MCF 10A (cell line): ENCODE measurements around the gene UMODL1. TPM values are rescaled to one million over a fixed set of nuclear protein-coding genes. Genes with fewer than 3 reads are reported as not detected.

Experiments
- BruUV-seq: library from RNA; stranded (reverse); fragments of 400-500 nt; replicated peaks from 2 replicates; lab custom pipeline; 2021; lab: Mats Ljungman, UMichigan
- CTCF ChIA-PET: fragments of 300-600 bp; sonication (Branson Sonifier 250); formaldehyde crosslinking; extraction: SDS; loops from one replicate; lab custom pipeline; 2021; ENCODE audit warnings: antibody characterized with exemption, inconsistent platforms; lab: Yijun Ruan, JAX
- POLR2A ChIA-PET: fragments of 300-600, 350-650 bp; sonication (Branson Sonifier 250); formaldehyde crosslinking; extraction: SDS; loops from one replicate; lab custom pipeline; 2020; ENCODE audit warnings: antibody characterized with exemption, inconsistent platforms; lab: Yijun Ruan, JAX
- DNase-seq: peaks from one replicate; pipeline ENCODE4 v3.0.0-alpha.2; 2018; ENCODE audit not compliant: unreplicated experiment
- H3K27ac Mint-ChIP-seq: one replicate; pipeline ENCODE4 v1.8.0; 2022; ENCODE audit warnings: mild to moderate bottlenecking, low read depth, mixed read lengths; ENCODE audit not compliant: unreplicated experiment
- H3K27me3 Mint-ChIP-seq: one replicate; pipeline ENCODE4 v1.8.0; 2022; ENCODE audit warnings: mixed read lengths; ENCODE audit not compliant: insufficient read depth, unreplicated experiment
- H3K36me3 Mint-ChIP-seq: one replicate; pipeline ENCODE4 v1.8.0; 2022; ENCODE audit warnings: mild to moderate bottlenecking, moderate library complexity, mixed read lengths; ENCODE audit not compliant: insufficient read depth, unreplicated experiment
- H3K4me1 Mint-ChIP-seq: one replicate; pipeline ENCODE4 v1.8.0; 2022; ENCODE audit warnings: mixed read lengths; ENCODE audit not compliant: insufficient read depth, unreplicated experiment
- H3K4me3 Mint-ChIP-seq: one replicate; pipeline ENCODE4 v1.8.0; 2022; ENCODE audit warnings: mild to moderate bottlenecking, moderate library complexity, mixed read lengths; ENCODE audit not compliant: unreplicated experiment
- H3K9me3 Mint-ChIP-seq: one replicate; pipeline ENCODE4 v1.8.0; 2022; ENCODE audit warnings: mixed read lengths; ENCODE audit not compliant: unreplicated experiment
- intact Hi-C: fragments of 100-400 bp; cut with micrococcal nuclease; formaldehyde crosslinking; loops from 2 replicates; pipeline ENCODE4 v1.14.1; 2022
- total RNA-seq: library from RNA; stranded (reverse); gene quantifications from 2 replicates; pipeline ENCODE4 v1.2.3, GENCODE V29; 2022
- TF ChIP-seq, protein P1 (sequence below): fragments of 200-600 bp; IDR thresholded peaks from one replicate; pipeline ENCODE4 v1.8.0; 2022; ENCODE audit warnings: antibody characterized with exemption, mild to moderate bottlenecking; ENCODE audit not compliant: unreplicated experiment

Gene UMODL1
- total RNA-seq, 1 experiment from 2014 or later: not detected

DNA sequence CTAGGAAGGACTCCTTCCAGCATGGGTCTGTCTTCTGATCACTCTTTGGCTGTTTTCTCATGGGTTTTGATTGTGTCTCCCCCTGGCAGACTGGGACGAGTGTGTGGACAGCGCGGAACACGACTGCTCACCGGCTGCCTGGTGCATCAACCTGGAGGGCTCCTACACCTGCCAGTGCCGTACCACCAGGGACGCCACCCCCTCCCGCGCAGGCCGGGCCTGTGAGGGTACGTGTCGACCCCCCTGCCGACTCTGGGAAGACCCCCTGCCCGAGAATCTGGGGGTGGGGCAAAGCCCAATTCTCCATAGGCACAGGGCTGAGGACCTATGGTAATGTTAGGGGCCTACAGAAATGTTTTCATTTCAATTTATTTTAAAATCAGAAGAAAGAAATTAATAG, 38.4 kb downstream of the UMODL1 start:
- peaks cover 12% of the 10 kb centered on the region for H3K4me1 Mint-ChIP-seq
- ChIA-PET POLR2A (no interaction called here), CTCF (interaction anchor here (2.6 to 2.9 kb wide), 3 partner anchors 8 to 24 kb away, joined by 10 to 28 read pairs (median 17); no protein-coding TSS in a partner anchor)
- H3K4me3 Mint-ChIP-seq: no peak overlapping the region
- H3K27me3 Mint-ChIP-seq: peaks cover 16% of the 10 kb centered on the region
- no peak overlapping the region for H3K27ac Mint-ChIP-seq
- intact Hi-C loops: no loop called here
- TF ChIP-seq, protein P1, sequence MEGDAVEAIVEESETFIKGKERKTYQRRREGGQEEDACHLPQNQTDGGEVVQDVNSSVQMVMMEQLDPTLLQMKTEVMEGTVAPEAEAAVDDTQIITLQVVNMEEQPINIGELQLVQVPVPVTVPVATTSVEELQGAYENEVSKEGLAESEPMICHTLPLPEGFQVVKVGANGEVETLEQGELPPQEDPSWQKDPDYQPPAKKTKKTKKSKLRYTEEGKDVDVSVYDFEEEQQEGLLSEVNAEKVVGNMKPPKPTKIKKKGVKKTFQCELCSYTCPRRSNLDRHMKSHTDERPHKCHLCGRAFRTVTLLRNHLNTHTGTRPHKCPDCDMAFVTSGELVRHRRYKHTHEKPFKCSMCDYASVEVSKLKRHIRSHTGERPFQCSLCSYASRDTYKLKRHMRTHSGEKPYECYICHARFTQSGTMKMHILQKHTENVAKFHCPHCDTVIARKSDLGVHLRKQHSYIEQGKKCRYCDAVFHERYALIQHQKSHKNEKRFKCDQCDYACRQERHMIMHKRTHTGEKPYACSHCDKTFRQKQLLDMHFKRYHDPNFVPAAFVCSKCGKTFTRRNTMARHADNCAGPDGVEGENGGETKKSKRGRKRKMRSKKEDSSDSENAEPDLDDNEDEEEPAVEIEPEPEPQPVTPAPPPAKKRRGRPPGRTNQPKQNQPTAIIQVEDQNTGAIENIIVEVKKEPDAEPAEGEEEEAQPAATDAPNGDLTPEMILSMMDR: no peak
- no peaks in the 10 kb centered on the region for H3K36me3 Mint-ChIP-seq
- BruUV-seq: no TSS peak
- H3K9me3 Mint-ChIP-seq: no peaks in the 10 kb centered on the region
- DNase-seq: no peak

DNA sequence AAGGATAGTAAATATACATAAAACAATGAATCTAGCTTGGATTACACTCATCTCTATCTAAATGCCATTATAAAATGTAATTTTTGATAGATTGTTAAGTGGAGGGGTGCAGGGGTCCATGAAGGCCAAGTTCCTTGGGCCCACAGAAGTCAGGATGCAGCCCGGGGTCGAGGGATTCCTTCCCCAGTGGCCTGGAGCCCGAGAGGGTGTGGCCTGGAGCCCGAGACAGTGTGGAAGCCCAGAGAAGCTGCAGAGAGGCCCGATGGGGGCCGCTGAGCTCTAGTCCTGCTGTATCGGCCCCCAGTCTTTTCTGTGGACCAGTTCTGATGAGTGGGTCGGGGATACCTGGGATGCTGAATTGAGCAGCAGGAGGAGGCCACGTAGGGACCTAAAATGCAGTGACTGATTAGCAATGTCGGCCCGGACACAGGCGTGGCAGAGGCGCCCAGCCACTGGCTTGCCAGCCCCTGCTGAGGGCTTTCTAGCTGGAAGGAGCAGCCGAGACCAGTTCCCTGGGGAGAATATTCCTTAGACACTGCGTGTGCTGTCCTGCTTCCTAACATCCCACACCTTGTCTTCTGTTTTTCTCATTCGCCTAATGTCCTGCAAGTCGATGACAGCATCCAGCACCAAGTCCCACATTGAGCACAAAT, 38.9 kb downstream of the UMODL1 start:
- Mint-ChIP-seq H3K36me3 (no peaks in the 10 kb centered on the region), H3K4me3 (no peak overlapping the region), H3K4me1 (peaks cover 15% of the 10 kb centered on the region), H3K27ac (no peak overlapping the region), H3K27me3 (peaks cover 16% of the 10 kb centered on the region), H3K9me3 (no peaks in the 10 kb centered on the region)
- BruUV-seq: no TSS peak
- TF ChIP-seq, protein P1: no peak
- intact Hi-C loops: loop anchor here (10.0 kb wide), 1 partner anchor 825 kb away; no protein-coding TSS in a partner anchor
- no peak for DNase-seq
- ChIA-PET POLR2A (no interaction called here), CTCF (interaction anchor here (2.9 kb wide), 1 partner anchor 8 kb away, joined by 17 read pairs; no protein-coding TSS in a partner anchor)

DNA sequence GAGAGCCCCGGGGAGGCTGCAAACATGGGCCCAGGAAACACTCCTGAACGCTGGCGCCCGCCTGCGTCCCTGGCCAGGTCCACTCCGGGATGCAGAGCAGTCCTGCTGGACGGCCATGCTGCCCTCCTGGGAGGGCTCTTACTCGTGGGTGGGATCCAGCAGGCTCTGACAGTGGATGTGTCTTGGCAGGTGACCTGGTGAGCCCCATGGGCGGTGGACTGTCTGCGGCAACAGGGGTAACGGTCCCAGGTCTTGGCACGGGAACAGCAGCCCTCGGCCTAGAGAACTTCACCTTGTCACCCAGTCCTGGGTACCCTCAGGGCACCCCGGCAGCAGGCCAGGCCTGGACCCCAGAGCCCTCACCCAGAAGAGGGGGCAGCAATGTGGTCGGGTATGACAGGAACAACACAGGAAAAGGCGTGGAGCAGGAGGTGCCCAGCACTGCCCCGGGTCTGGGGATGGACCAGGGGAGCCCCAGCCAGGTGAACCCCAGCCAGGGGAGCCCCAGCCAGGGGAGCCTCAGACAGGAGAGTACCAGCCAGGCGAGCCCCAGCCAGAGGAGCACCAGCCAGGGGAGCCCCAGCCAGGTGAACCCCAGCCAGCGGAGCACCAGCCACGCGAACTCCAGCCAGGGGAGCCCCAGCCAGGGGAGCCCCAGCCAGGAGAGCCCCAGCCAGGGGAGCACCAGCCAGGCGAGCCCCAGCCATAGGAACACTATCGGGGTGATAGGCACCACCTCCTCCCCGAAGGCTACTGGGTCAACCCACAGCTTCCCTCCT, 39.8 kb downstream of the UMODL1 start:
- Mint-ChIP-seq H3K27ac (no peak overlapping the region), H3K9me3 (no peaks in the 10 kb centered on the region), H3K36me3 (no peaks in the 10 kb centered on the region), H3K4me1 (peaks cover 15% of the 10 kb centered on the region), H3K4me3 (no peak overlapping the region), H3K27me3 (peaks cover 16% of the 10 kb centered on the region)
- TF ChIP-seq, protein P1: no peak
- no peak for DNase-seq
- BruUV-seq: no TSS peak
- CTCF ChIA-PET: interaction anchor here (0.6 kb wide), 1 partner anchor 651 kb away, joined by 6 read pairs; no protein-coding TSS in a partner anchor
- intact Hi-C loops: loop anchor here (10.0 kb wide), 1 partner anchor 826 kb away; no protein-coding TSS in a partner anchor
- POLR2A ChIA-PET: interaction anchor here (0.6 to 1.1 kb wide), 3 partner anchors 150 to 942 kb away, joined by 3 read pairs; no protein-coding TSS in a partner anchor

DNA sequence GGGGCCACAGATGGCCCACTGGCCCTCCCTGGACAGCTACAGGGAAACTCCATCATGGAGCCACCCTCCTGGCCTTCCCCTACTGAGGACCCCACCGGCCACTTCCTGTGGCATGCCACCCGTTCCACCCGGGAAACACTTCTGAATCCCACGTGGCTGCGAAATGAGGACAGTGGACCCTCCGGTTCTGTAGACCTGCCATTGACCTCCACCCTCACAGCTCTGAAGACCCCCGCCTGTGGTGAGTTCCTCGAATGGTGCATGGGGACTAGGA, 40.3 kb downstream of the UMODL1 start:
- CTCF ChIA-PET: interaction anchor here (0.5 to 1.9 kb wide), 3 partner anchors 499 to 955 kb away, joined by 3 to 7 read pairs (median 6); no protein-coding TSS in a partner anchor

More for the DNA sequence above, 40.3 kb downstream of the UMODL1 start:
- TF ChIP-seq, protein P1: no peak
- H3K27ac Mint-ChIP-seq: no peak overlapping the region
- POLR2A ChIA-PET: interaction anchor here (0.6 to 1.1 kb wide), 3 partner anchors 150 to 943 kb away, joined by 3 read pairs; no protein-coding TSS in a partner anchor
- H3K36me3 Mint-ChIP-seq: no peaks in the 10 kb centered on the region
- no TSS peak for BruUV-seq
- intact Hi-C loops: loop anchor here (10.0 kb wide), 1 partner anchor 827 kb away; no protein-coding TSS in a partner anchor
- no peak overlapping the region for H3K4me3 Mint-ChIP-seq
- no peak for DNase-seq
- peaks cover 16% of the 10 kb centered on the region for H3K27me3 Mint-ChIP-seq
- peaks cover 15% of the 10 kb centered on the region for H3K4me1 Mint-ChIP-seq
- H3K9me3 Mint-ChIP-seq: no peaks in the 10 kb centered on the region
